Measurements from ENCODE around the gene ADAMTS15.

DNA sequence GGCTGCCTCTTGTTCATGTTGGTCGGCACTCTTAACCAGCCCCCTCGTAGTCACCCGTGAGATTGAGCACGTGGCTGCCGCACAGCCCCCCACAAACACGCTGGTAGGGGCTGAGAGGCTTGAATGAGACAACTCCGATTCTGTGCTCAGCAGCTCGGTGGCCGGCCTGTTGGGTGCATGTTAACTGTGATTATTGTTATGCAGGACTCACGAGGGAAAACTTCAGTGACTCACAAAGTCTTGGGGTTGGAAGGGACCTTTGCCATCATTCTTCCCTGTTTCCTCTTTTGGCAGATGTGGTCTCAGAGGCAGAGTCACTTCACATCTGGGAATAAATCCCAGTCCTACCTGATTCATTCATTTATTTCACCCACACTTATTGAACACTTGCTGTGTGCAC lies 75.2 kb downstream of the ADAMTS15 start:
- TF ChIP-seq, protein P1, sequence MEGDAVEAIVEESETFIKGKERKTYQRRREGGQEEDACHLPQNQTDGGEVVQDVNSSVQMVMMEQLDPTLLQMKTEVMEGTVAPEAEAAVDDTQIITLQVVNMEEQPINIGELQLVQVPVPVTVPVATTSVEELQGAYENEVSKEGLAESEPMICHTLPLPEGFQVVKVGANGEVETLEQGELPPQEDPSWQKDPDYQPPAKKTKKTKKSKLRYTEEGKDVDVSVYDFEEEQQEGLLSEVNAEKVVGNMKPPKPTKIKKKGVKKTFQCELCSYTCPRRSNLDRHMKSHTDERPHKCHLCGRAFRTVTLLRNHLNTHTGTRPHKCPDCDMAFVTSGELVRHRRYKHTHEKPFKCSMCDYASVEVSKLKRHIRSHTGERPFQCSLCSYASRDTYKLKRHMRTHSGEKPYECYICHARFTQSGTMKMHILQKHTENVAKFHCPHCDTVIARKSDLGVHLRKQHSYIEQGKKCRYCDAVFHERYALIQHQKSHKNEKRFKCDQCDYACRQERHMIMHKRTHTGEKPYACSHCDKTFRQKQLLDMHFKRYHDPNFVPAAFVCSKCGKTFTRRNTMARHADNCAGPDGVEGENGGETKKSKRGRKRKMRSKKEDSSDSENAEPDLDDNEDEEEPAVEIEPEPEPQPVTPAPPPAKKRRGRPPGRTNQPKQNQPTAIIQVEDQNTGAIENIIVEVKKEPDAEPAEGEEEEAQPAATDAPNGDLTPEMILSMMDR (IDR thresholded peaks at IDR 0.05; ENCODE audit: insufficient read depth, low read depth, low read length), result no peak
- TF ChIP-seq EZH2 (IDR thresholded peaks at IDR 0.05; ENCODE audit: insufficient read depth, low read length), result no peak
